CD4-positive, alpha-beta T cell (primary cell): ENCODE measurements around the gene USP9X. TPM values are rescaled to one million over a fixed set of nuclear protein-coding genes. Genes with fewer than 3 reads are reported as not detected.

Experiments
- ATAC-seq: fragments of 200-7000 bp; cut with Tn5 transposase; one replicate; pipeline ENCODE4 v1.10.0; 2022; ENCODE audit warnings: mild to moderate bottlenecking; ENCODE audit not compliant: poor library complexity
- CTCF ChIA-PET: fragments of 350-600 bp; sonication (Branson Sonifier 250); formaldehyde crosslinking; loops from one replicate; lab custom pipeline; 2021; ENCODE audit warnings: antibody characterized with exemption, inconsistent platforms; lab: Charles Lee
- POLR2A ChIA-PET: fragments of 350-600 bp; sonication (Branson Sonifier 250); formaldehyde crosslinking; loops from one replicate; lab custom pipeline; 2021; ENCODE audit warnings: antibody characterized with exemption, inconsistent platforms; lab: Charles Lee
- DNase-seq, 14 experiments: peaks; one replicate each; pipeline ENCODE4 v3.0.0-alpha.2; 2013 to 2020; ENCODE audit warnings: mixed read lengths in 2 of 14
- H3K27ac ChIP-seq, 2 donors: one replicate each; pipeline versions ENCODE4 v1.5.1 to v1.7.0; 2013; ENCODE audit warnings: low read length in 2 of 2, low read depth in 1 of 2, mild to moderate bottlenecking in 1 of 2
- H3K27me3 ChIP-seq, 2 experiments: 1 replicate in 1 of 2; 2 replicates in 1 of 2; pipeline versions ENCODE4 v1.6.1 to v1.7.0; 2013; ENCODE audit warnings: low read length in 2 of 2, control low read depth in 1 of 2, mild to moderate bottlenecking in 1 of 2, moderate library complexity in 1 of 2; ENCODE audit not compliant: insufficient read depth in 2 of 2, control insufficient read depth in 1 of 2
- H3K36me3 ChIP-seq: one replicate; pipeline ENCODE4 v1.6.1; 2013; ENCODE audit warnings: low read length, control low read depth; ENCODE audit not compliant: insufficient read depth
- H3K4me1 ChIP-seq: one replicate; pipeline ENCODE4 v1.6.1; 2013; ENCODE audit warnings: low read length, control low read depth; ENCODE audit not compliant: insufficient read depth
- H3K4me3 ChIP-seq: one replicate; pipeline ENCODE4 v1.5.1; 2013; ENCODE audit warnings: mild to moderate bottlenecking, low read length, moderate library complexity
- H3K9me3 ChIP-seq, 2 experiments: 1 replicate in 1 of 2; 2 replicates in 1 of 2; pipeline versions ENCODE4 v1.6.1 to v1.7.0; 2013; ENCODE audit warnings: low read length in 2 of 2, mild to moderate bottlenecking in 2 of 2, control low read depth in 1 of 2, moderate library complexity in 1 of 2; ENCODE audit not compliant: control insufficient read depth in 1 of 2, insufficient read depth in 1 of 2
- H3K27ac Mint-ChIP-seq: one replicate; pipeline ENCODE4 v1.8.0; 2020; ENCODE audit warnings: mixed read lengths
- H3K27me3 Mint-ChIP-seq: one replicate; pipeline ENCODE4 v1.8.0; 2021; ENCODE audit warnings: mixed read lengths
- H3K36me3 Mint-ChIP-seq: one replicate; pipeline ENCODE4 v1.8.0; 2021; ENCODE audit warnings: low read depth, mixed read lengths
- H3K4me1 Mint-ChIP-seq: one replicate; pipeline ENCODE4 v1.8.0; 2021; ENCODE audit warnings: low read depth, mixed read lengths
- H3K4me3 Mint-ChIP-seq: one replicate; pipeline ENCODE4 v1.8.0; 2020; ENCODE audit warnings: mild to moderate bottlenecking, mixed read lengths
- H3K9me3 Mint-ChIP-seq: one replicate; pipeline ENCODE4 v1.8.0; 2020; ENCODE audit warnings: mixed read lengths
- CTCF ChIP-seq: fragments of 200-600 bp; IDR thresholded peaks from one replicate; pipeline ENCODE4 v1.8.0; 2022; ENCODE audit warnings: antibody characterized with exemption, mild to moderate bottlenecking
- intact Hi-C, 2 experiments: fragments of 100-400 bp; cut with DNase I in 1 of 2; cut with micrococcal nuclease in 1 of 2; formaldehyde crosslinking; loops; one replicate each; pipeline versions ENCODE4 v1.15.1 to v1.9.0; 2023 to 2025; cut with DNase I, micrococcal nuclease
- total RNA-seq, 174 experiments: library from RNA in 2 of 174; stranded (reverse) in 2 of 174; gene quantifications; one replicate each; pipeline ENCODE4 v1.2.3 and lab custom pipeline; 2021 to 2026

USP9X gene
- total RNA-seq, 2 experiments from 2014 or later = 70.4 to 74.8 TPM

DNA sequence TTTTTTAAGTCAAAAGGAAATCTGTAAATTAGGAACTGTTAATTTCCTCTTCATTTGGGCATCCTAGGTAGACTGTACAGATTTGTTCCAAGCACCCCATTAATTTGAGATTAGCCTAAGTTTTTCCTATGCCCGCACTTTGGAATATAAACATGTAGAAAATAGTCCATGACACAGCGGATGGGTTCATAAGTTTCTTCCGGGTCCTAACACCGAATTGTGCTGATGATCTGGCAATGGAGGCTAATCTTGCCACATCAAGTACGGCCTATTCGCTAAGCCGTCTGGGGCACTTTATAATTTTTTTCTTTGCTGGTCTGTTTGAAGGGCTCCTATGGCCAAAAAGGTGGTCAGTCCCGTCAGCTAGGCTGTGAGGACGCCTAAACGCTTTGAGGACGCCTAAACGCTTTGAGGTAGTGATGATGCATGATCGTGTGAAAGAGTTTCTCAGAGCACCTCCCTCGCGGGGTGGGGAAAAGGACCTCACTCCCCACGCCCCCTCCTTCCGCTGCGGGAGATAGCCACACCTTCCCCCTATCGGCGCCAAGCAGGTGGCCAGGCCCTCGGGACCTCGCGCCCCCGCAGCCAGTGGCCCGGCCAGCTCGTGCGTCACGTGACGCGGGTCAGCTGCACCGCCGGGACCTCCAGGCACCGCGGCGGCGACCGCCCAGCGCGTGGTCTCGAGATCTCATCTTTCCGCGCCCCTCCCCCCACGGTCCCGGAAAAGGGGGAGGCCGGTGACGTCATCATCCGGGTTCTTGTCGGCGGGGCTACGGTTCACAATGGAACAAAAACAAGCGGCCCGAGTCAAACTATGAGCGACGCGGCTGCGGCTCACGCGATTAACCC is 977 bp upstream of the USP9X start:
- ATAC-seq (peak; percentile 63), DNase-seq (peak; percentile 92 to 99 (median 95))
- Histone ChIP-seq H3K27me3 (no peaks in the 10 kb centered on the region), H3K4me3 (peak overlapping the region; percentile 86), H3K27ac (peak overlapping the region; percentile 99), H3K4me1 (no peaks in the 10 kb centered on the region), H3K9me3 (no peaks in the 10 kb centered on the region), H3K36me3 (peaks cover 2% of the 10 kb centered on the region)
- peak overlapping the region; percentile 100 for H3K27ac Mint-ChIP-seq
- peaks cover 37% of the 10 kb centered on the region for H3K36me3 Mint-ChIP-seq
- H3K27me3 Mint-ChIP-seq = no peaks in the 10 kb centered on the region
- H3K4me1 Mint-ChIP-seq = peaks cover 22% of the 10 kb centered on the region
- CTCF ChIA-PET = interaction anchor here (1.1 to 3.1 kb wide), 3 partner anchors 30 to 54 kb away, joined by 3 to 29 read pairs (median 3); no protein-coding TSS in a partner anchor
- H3K4me3 Mint-ChIP-seq = peak overlapping the region; percentile 99
- H3K9me3 Mint-ChIP-seq = no peaks in the 10 kb centered on the region
- intact Hi-C loops = no loop called here
- TF ChIP-seq CTCF = no peak
- POLR2A ChIA-PET = interaction anchor here (0.6 to 3.8 kb wide), 19 partner anchors 11 to 986 kb away, joined by 3 to 48 read pairs (median 7); partner anchors contain the start of genes BCOR, DDX3X and MED14

GRCh38 chrX:41085512-41085877 is 250 bp downstream of the USP9X start:
- peak overlapping the region; percentile 99 for H3K4me3 Mint-ChIP-seq
- CTCF ChIA-PET = interaction anchor here (3.1 kb wide), 1 partner anchor 29 kb away, joined by 29 read pairs; no protein-coding TSS in a partner anchor
- peak overlapping the region; percentile 100 for H3K27ac Mint-ChIP-seq
- intact Hi-C loops = loop anchor here (1.0 to 5.0 kb wide), 4 partner anchors 29 to 348 kb away; partner anchors contain the start of genes DDX3X (in 1 of the 2) and MED14 (in 1 of the 2)
- Histone ChIP-seq H3K27ac (peak overlapping the region; percentile 99), H3K4me1 (peaks cover 6% of the 10 kb centered on the region), H3K27me3 (no peaks in the 10 kb centered on the region), H3K36me3 (peaks cover 2% of the 10 kb centered on the region), H3K4me3 (peak overlapping the region; percentile 86), H3K9me3 (no peaks in the 10 kb centered on the region)
- ATAC-seq (peak; percentile 51), DNase-seq (peak; percentile 52 to 88 (median 65))
- H3K9me3 Mint-ChIP-seq = no peaks in the 10 kb centered on the region
- POLR2A ChIA-PET = interaction anchor here (0.6 to 3.8 kb wide), 28 partner anchors 9 to 909 kb away, joined by 3 to 48 read pairs (median 6); partner anchors contain the start of genes ATP6AP2, DDX3X and MED14
- H3K36me3 Mint-ChIP-seq = peaks cover 41% of the 10 kb centered on the region
- peaks cover 34% of the 10 kb centered on the region for H3K4me1 Mint-ChIP-seq
- no peak for TF ChIP-seq CTCF
- H3K27me3 Mint-ChIP-seq = no peaks in the 10 kb centered on the region

- H3K4me1 ChIP-seq = peaks cover 6% of the 10 kb centered on the region
- H3K36me3 Mint-ChIP-seq = peaks cover 41% of the 10 kb centered on the region
- no peaks in the 10 kb centered on the region for H3K27me3 Mint-ChIP-seq
- peak; percentile 1 to 77 (median 24) for DNase-seq
- POLR2A ChIA-PET = interaction anchor here (0.7 to 3.8 kb wide), 26 partner anchors 8 to 909 kb away, joined by 3 to 48 read pairs (median 7); partner anchors contain the start of genes ATP6AP2 and MED14
- H3K27ac Mint-ChIP-seq = peak overlapping the region; percentile 100
- H3K27me3 ChIP-seq = no peaks in the 10 kb centered on the region
- no peaks in the 10 kb centered on the region for H3K9me3 Mint-ChIP-seq
- H3K4me3 Mint-ChIP-seq = peak overlapping the region; percentile 99
- intact Hi-C loops = loop anchor here (1.0 to 5.0 kb wide), 6 partner anchors 23 to 349 kb away; partner anchors contain the start of genes DDX3X (in 1 of the 2) and MED14 (in 1 of the 2)
- no peak for TF ChIP-seq CTCF
- no peak for ATAC-seq
- H3K4me1 Mint-ChIP-seq = peaks cover 39% of the 10 kb centered on the region
- peak overlapping the region; percentile 99 for H3K27ac ChIP-seq
- peak overlapping the region; percentile 86 for H3K4me3 ChIP-seq
- CTCF ChIA-PET = interaction anchor here (3.1 kb wide), 1 partner anchor 28 kb away, joined by 29 read pairs; no protein-coding TSS in a partner anchor
- no peaks in the 10 kb centered on the region for H3K9me3 ChIP-seq
- H3K36me3 ChIP-seq = peaks cover 2% of the 10 kb centered on the region
Measured at GRCh38 chrX:41085878-41086626, 807 bp downstream of the USP9X start.
